ENCODE results near the gene OR8B12. TPM values are rescaled to one million over a fixed set of nuclear protein-coding genes. Genes with fewer than 3 reads are reported as not detected.
"Not testable (repeated sequence)": the region's sequence is repeated elsewhere in the genome, so short reads cannot be mapped to it uniquely, and the experiment has no call there.

OR8B12 gene
- total RNA-seq, 2 donors from 2014 or later = not detected

DNA sequence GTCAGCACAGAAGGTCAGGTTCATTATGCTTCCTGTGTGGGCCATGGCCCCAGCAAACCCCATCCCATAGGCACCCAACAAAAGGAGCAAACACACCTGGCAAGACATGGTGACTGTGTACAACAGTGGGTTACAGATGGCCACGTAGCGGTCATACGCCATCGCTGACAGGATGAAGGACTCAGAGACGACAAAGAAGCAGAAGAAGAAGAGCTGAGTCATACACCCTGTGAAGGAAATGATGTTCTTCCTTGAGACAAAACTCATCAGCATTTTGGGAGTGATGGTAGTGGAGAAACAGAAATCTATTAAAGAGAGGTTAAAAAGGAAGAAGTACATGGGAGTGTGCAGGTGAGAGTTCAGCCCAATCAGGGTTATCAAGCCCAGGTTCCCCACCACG, 309 bp downstream of the OR8B12 start:
- no peak for ATAC-seq (replicated peaks)
- Mint-ChIP-seq H3K4me1 (no peaks in the 10 kb centered on the region), H3K36me3 (ENCODE audit: low read depth) (no peaks in the 10 kb centered on the region), H3K4me3 (no peak overlapping the region), H3K9me3 (no peaks in the 10 kb centered on the region), H3K27ac (no peak overlapping the region), H3K27me3 (peaks cover 30% of the 10 kb centered on the region)

DNA sequence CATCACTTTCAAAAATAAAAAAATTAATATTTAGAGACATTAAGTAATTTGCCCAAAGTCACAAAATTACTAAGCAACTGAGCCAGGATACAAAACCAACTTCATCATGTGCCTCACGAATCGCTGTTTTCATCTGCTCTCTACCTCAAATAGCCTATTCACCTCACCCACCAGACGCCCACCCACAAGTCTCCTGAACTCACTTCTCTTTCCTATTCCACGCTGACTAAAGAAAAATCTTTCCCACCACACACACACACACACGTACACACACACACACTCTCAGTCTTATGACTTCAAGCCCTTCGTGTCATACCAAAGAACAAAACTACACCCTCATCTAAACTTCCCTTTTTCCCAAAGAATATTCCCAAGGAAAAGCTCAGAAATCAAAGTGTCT, 2.2 kb downstream of the OR8B12 start:
- Mint-ChIP-seq H3K4me1 (no peaks in the 10 kb centered on the region), H3K4me3 (no peak overlapping the region), H3K36me3 (ENCODE audit: low read depth) (no peaks in the 10 kb centered on the region), H3K27me3 (peaks cover 36% of the 10 kb centered on the region), H3K27ac (no peak overlapping the region), H3K9me3 (no peaks in the 10 kb centered on the region)
- ATAC-seq (replicated peaks) = no peak

DNA sequence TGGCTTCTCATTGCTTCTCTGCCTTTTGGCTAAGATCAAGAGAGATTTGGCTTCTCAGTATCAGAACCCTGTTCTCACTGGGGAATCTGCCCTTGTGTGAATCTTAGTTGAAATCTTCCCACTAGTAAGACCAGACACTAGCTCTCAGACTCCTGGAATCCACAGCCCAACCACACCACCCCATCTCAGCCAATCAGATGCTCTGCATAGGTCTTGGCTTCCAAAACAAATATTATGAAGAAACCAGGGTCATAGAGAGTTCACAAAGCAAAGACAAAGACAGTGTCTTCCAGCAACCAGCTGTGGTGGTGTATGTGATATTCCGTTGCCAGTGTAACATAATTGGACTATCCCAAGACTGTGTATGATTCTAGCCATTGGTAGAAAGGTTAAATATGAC, 5.4 kb downstream of the OR8B12 start:
- no peak for ATAC-seq (replicated peaks)
- Mint-ChIP-seq H3K4me1 (no peaks in the 10 kb centered on the region), H3K36me3 (ENCODE audit: low read depth) (no peaks in the 10 kb centered on the region), H3K27ac (no peak overlapping the region), H3K27me3 (peaks cover 42% of the 10 kb centered on the region), H3K9me3 (no peaks in the 10 kb centered on the region), H3K4me3 (no peak overlapping the region)

DNA sequence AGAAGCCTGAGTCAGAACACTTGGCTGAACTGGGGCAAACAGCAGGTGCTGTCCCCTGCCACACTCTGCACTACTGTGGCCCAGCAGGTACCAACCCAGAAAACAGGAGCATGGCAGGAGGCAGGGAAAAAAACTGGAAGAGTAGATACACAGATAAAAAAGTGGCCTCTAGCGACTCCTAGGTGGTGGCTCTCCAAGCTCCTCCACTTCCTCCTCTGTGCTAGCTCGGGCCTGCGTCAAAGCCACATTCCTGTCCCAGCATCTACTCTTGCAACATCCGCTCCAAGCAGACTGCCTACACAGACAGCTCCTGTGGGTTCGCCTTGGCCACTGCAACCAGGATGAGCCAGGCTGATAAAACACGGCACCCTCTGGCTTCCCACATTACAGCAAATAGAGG, 6.9 kb downstream of the OR8B12 start:
- H3K9me3 Mint-ChIP-seq = no peaks in the 10 kb centered on the region
- no peak overlapping the region for H3K4me3 Mint-ChIP-seq
- H3K27me3 Mint-ChIP-seq = peaks cover 38% of the 10 kb centered on the region
- ATAC-seq (replicated peaks) = no peak
- no peaks in the 10 kb centered on the region for H3K36me3 Mint-ChIP-seq (ENCODE audit: low read depth)
- H3K4me1 Mint-ChIP-seq = no peaks in the 10 kb centered on the region
- no peak overlapping the region for H3K27ac Mint-ChIP-seq

DNA sequence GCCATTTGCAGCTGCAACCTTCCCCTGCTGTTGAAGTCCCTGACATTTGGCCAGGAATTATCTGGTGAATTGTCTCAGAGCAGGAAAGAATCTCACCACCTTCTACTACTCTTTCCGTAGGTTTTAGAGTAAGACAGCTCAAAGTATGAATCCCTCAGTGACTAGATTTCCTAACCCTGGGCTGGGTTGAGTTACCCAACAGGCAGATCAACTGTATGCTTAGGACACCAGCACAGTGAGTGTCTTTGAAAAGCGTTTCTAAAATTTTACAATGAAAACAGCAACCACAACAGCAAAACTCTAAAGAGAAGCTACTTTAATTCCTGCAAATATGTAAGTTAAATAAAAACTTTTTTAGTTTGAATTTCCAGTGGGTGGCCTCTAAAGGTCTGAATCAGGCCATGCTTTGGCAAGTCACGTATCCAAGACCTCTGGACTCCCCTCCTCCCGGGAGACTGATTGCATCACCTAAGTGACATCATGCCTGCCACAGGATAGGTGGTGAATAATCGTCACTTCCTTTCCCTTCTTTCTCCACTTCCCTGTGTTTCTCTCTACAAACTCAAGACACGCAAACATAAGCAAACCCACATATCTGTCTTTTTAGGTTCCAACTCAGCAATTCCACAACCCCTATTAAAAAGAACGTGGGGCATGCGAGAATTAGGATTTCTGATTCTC, 7.8 kb downstream of the OR8B12 start:
- H3K27ac Mint-ChIP-seq = no peak overlapping the region
- H3K9me3 Mint-ChIP-seq = no peaks in the 10 kb centered on the region
- no peaks in the 10 kb centered on the region for H3K4me1 Mint-ChIP-seq
- peaks cover 38% of the 10 kb centered on the region for H3K27me3 Mint-ChIP-seq
- no peaks in the 10 kb centered on the region for H3K36me3 Mint-ChIP-seq (ENCODE audit: low read depth)
- no peak for ATAC-seq (replicated peaks)
- H3K4me3 Mint-ChIP-seq = no peak overlapping the region

DNA sequence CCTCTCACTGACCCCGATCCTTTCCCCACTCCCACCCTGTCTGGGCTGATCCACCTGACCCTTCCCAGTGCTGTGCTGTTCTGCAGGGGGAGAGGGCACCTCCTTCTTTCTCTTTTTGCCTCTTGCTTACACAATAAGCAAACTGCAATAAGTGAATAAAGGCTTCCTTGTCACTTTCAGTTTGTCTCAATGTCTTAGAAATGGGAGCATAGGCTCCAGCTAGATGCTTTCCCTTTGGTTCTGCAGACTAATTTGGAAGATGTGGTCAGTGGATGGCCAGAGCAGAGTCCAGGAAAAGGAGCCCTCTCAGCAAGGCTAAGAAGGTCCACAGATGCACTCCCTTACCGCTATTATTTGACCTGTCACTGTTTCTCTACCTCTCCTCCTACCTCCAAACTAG, 9.4 kb downstream of the OR8B12 start:
- Mint-ChIP-seq H3K4me1 (no peaks in the 10 kb centered on the region), H3K4me3 (no peak overlapping the region), H3K36me3 (ENCODE audit: low read depth) (no peaks in the 10 kb centered on the region), H3K27ac (no peak overlapping the region), H3K9me3 (no peaks in the 10 kb centered on the region), H3K27me3 (peaks cover 36% of the 10 kb centered on the region)
- no peak for ATAC-seq (replicated peaks)

DNA sequence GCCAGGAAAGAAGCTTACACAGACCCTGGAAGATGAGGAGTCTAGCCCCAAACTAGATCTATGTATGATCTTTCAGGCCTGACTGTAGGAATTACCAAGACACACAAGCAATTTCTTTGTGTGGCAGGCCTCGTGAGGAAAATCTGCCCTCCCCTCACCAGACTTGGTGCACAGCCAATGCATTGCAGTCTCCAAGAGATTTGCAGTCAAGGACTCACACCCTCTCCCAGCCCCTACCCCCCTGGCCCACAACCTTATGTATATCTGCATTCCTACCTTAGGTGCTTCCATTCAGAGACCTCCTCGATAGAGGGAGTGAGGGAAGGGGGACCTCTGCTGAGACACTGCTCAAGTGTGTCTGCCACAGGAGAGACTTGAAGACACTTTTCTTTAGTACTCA, 9.8 kb downstream of the OR8B12 start:
- Mint-ChIP-seq H3K4me3 (no peak overlapping the region), H3K36me3 (ENCODE audit: low read depth) (no peaks in the 10 kb centered on the region), H3K27ac (no peak overlapping the region), H3K9me3 (peaks cover 4% of the 10 kb centered on the region), H3K4me1 (no peaks in the 10 kb centered on the region), H3K27me3 (peaks cover 37% of the 10 kb centered on the region)
- ATAC-seq (replicated peaks) = no peak

DNA sequence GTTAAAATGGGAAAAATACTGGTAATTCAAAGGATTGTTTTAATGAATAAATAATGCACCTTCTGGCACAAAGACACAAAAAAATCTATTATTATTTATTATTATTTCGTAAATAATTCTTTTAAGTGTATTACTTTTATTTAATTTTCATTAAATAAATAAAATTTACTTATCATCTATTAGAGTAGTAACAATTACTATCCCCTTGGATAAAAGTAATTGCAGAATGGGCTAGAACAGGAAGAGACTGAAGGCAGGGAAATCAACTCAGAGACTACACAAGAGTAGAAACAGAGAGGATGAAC, 23.0 kb downstream of the OR8B12 start:
- no peak overlapping the region for H3K4me3 Mint-ChIP-seq
- H3K9me3 Mint-ChIP-seq = no peaks in the 10 kb centered on the region
- H3K4me1 Mint-ChIP-seq = no peaks in the 10 kb centered on the region
- no peak for ATAC-seq (replicated peaks)
- no peak overlapping the region for H3K27ac Mint-ChIP-seq
- H3K27me3 Mint-ChIP-seq = peaks cover 8% of the 10 kb centered on the region
- H3K36me3 Mint-ChIP-seq (ENCODE audit: low read depth) = no peaks in the 10 kb centered on the region

DNA sequence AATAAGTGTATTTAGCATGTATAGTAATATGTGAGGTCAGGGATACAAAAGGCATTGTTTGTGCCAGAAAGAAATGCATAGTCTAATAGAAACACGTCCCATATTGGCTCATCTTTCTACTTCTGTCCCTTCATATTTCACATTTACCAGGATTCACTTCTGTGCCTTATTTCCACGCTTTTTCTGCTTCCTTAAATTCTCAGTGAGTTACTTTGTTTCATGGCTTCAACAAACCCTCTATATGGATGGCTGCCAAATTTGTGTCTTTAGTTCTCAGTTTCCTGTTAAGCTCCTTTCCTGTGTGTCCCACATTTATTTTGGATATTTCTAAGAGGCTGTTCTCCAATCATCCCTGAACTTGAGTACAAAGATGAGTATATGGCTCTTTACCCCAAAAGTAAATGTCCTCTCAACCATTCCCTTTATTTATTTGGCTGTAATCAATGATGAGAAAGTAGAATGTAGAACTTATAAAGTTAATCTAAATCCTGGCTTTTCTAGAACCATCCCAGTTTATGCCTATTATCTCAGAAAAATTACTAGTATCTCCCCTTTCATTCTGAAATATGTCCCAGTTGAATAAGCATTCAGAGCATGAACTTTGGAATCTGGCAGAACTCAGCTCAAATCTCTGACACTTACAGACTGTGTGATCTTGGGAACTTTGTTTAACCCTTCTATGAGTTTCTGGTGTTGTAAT, 23.5 kb downstream of the OR8B12 start:
- Mint-ChIP-seq H3K4me3 (no peak overlapping the region), H3K27ac (no peak overlapping the region), H3K4me1 (no peaks in the 10 kb centered on the region), H3K27me3 (peaks cover 8% of the 10 kb centered on the region), H3K36me3 (ENCODE audit: low read depth) (no peaks in the 10 kb centered on the region), H3K9me3 (no peaks in the 10 kb centered on the region)
- ATAC-seq (replicated peaks) = no peak

DNA sequence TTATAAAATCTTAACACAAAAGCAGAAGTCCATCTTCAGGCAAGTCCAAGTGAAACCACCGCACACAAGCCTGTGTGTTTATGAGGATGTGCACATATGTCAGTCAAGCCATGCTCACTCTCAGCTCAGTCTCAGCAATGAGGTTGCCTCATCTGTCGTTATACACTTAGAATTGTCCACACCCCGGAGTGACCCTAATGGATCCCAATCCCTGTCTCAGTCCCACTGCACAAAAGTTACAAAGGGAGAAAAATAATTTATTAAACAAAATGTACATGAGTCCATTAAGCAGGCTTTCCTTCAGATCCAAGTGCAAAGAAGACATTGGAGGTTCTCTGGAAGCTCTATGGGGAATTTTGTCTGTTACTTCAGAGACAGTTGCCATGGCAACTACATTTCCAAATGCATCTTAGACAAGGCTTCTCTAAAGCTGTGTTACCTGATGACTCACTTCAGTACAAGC, 24.4 kb downstream of the OR8B12 start:
- Mint-ChIP-seq H3K4me3 (no peak overlapping the region), H3K36me3 (ENCODE audit: low read depth) (no peaks in the 10 kb centered on the region), H3K27ac (no peak overlapping the region), H3K9me3 (no peaks in the 10 kb centered on the region), H3K27me3 (peaks cover 5% of the 10 kb centered on the region), H3K4me1 (no peaks in the 10 kb centered on the region)
- no peak for ATAC-seq (replicated peaks)

DNA sequence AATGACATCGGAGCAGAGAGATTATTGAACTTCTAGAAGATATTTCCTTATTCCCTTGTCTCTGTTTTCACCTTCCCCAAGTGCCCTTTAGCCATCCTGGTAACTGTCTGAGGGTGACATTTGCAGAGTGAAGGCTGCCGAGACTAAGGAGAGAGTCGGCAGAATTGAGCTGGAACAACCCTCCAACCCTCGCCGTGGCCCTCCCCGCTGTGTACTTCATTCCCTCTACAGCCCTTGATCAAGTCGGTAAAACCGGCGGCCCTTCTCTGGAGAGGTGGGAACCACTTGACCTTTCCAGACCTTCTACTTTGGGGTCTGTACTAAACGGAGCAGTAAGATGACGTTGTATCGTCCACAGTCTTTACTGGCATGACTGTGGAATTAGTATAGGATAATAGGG, 26.1 kb downstream of the OR8B12 start:
- no peak for ATAC-seq (replicated peaks)
- Mint-ChIP-seq H3K36me3 (ENCODE audit: low read depth) (no peaks in the 10 kb centered on the region), H3K4me1 (no peaks in the 10 kb centered on the region), H3K27me3 (peaks cover 8% of the 10 kb centered on the region), H3K27ac (no peak overlapping the region), H3K9me3 (no peaks in the 10 kb centered on the region), H3K4me3 (no peak overlapping the region)

DNA sequence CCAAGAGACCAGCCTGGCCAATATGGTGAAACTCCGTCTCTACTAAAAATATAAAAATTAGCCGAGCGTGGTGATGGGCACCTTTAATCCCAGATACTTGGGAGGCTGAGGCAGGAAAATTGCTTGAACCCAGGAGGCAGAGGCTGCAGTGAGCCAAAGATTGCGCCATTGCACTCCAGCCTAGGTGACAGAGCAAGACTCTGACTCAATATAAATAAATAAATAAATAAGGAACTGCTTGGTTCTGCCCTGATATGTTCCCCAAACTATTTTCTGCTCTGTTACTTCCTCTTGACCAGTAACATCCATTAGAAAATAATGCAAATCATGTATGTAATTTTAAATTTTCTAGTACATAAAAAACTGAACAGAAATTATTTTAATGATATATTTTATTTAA, 28.8 kb downstream of the OR8B12 start:
- not testable (repeated sequence) for H3K9me3 Mint-ChIP-seq; H3K27ac Mint-ChIP-seq; H3K4me3 Mint-ChIP-seq; H3K27me3 Mint-ChIP-seq; H3K36me3 Mint-ChIP-seq (ENCODE audit: low read depth); ATAC-seq (replicated peaks); H3K4me1 Mint-ChIP-seq

DNA sequence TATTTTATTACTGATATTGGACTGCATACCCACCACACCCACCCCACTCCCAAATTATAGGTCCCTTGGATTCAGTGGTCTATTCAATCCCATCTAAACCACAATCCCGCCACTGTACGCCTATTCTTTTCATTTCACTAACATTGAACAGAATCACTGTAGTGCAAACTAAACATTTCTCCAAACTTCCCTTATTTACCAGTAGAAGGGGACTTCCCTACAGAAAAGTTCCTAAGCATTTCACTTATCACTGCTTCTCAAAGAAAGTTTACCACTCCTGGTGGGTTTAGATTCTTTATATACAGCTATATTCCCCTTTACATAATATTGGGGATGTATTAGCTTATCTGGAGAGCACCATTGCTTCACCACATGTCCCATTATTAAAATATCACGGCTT, 29.3 kb downstream of the OR8B12 start:
- no peak overlapping the region for H3K27ac Mint-ChIP-seq
- H3K36me3 Mint-ChIP-seq (ENCODE audit: low read depth) = no peaks in the 10 kb centered on the region
- no peaks in the 10 kb centered on the region for H3K9me3 Mint-ChIP-seq
- ATAC-seq (replicated peaks) = no peak
- no peak overlapping the region for H3K4me3 Mint-ChIP-seq
- H3K27me3 Mint-ChIP-seq = peaks cover 7% of the 10 kb centered on the region
- no peaks in the 10 kb centered on the region for H3K4me1 Mint-ChIP-seq

DNA sequence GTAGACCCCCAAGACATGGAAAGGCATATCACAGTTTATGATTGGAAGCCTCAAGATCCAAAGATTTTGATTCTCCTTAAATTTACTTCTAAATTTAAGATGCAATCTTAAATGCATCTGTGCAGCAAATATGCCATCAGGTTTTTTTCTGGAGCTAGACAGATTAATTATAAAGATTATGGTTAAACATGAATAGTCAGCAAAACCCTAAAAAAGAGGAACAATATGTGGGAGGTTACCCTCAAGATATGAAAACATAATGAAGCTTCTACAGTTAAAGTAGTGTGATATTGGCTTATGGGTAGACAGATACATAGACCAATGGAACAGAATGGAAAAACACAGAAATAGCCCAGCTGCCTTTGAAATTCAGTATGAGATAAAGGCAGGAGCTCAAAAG, 31.7 kb downstream of the OR8B12 start:
- H3K27ac Mint-ChIP-seq = no peak overlapping the region
- peaks cover 7% of the 10 kb centered on the region for H3K27me3 Mint-ChIP-seq
- H3K9me3 Mint-ChIP-seq = no peaks in the 10 kb centered on the region
- H3K36me3 Mint-ChIP-seq (ENCODE audit: low read depth) = no peaks in the 10 kb centered on the region
- ATAC-seq (replicated peaks) = no peak
- H3K4me3 Mint-ChIP-seq = no peak overlapping the region
- H3K4me1 Mint-ChIP-seq = no peaks in the 10 kb centered on the region

DNA sequence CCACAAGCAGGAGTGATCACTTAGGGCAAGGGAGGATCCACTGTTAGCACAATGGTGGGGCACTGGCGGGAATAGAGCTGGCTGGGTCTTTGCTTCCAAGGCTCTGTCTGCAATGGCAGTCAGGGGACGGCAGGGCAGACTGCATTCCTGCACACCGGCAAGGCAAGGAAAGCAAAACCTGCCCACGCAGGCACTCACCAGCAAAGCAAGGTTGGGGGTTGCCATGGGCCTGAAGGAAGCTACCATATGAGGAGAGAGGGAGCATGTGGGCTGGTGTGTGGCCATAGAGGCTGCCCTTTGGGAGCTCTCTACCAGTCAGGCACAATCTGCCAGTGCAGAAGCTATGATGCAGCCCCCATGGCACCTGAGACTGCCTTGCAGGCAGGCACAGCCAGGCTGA, 33.2 kb downstream of the OR8B12 start:
- Mint-ChIP-seq H3K27ac (no peak overlapping the region), H3K4me3 (no peak overlapping the region), H3K9me3 (no peaks in the 10 kb centered on the region), H3K36me3 (ENCODE audit: low read depth) (no peaks in the 10 kb centered on the region), H3K27me3 (peaks cover 7% of the 10 kb centered on the region), H3K4me1 (no peaks in the 10 kb centered on the region)
- ATAC-seq (replicated peaks) = no peak

Measured in activated T-helper 17 cell treated with anti-CD3 and anti-CD28 coated beads, Interleukin-2, amount 50 U/mL, for 72 hours (primary cell).